ENCODE data around the gene IL27RA. TPM values are rescaled to one million over a fixed set of nuclear protein-coding genes. Genes with fewer than 3 reads are reported as not detected.
"Not testable (repeated sequence)": the region's sequence is repeated elsewhere in the genome, so short reads cannot be mapped to it uniquely, and the experiment has no call there.

IL27RA gene
- total RNA-seq, 2 experiments from 2014 or later = 5.2 to 9.0 TPM

DNA sequence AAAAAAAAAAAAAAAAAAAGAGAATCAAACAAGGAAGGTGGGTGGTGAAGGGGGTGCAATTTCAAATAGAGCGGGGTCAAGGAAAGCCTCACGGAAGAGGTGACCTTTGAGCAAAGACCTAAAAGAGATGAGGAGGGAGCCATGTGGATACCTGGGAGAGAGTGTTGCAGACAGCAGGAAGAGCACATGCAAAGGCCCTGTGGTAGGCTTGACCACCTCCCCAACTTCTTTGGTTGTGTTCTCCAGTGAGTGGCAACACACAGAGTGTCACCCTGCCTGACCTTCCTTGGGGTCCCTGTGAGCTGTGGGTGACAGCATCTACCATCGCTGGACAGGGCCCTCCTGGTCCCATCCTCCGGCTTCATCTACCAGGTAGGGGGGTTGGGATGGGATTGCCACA lies 18.9 kb downstream of the IL27RA start:
- ChIA-PET POLR2A (no interaction called here), CTCF (ENCODE audit: unreplicated experiment) (interaction anchor here (1.1 kb wide), 1 partner anchor 10 kb away, joined by 3 read pairs; no protein-coding TSS in a partner anchor)
- Histone ChIP-seq H4K20me1 (ENCODE audit: insufficient read depth, low read length) (no peaks in the 10 kb centered on the region), H3K36me3 (ENCODE audit: insufficient read depth, low read length) (peaks cover 9% of the 10 kb centered on the region), H2AFZ (ENCODE audit: low read length) (no peak overlapping the region), H3K27ac (ENCODE audit: low read depth, low read length, poor library complexity, severe bottlenecking) (no peak overlapping the region), H3K4me1 (ENCODE audit: insufficient read depth, low read length, poor library complexity, severe bottlenecking) (no peaks in the 10 kb centered on the region), H3K9me3 (ENCODE audit: low read length) (no peaks in the 10 kb centered on the region), H3K9me2 (ENCODE audit: insufficient read depth, low read length) (no peaks in the 10 kb centered on the region), H3K79me2 (ENCODE audit: insufficient read depth, low read depth, low read length) (no peaks in the 10 kb centered on the region), H3K4me2 (ENCODE audit: low read length) (no peak overlapping the region), H3K4me3 (ENCODE audit: low read depth, low read length, poor library complexity, severe bottlenecking) (no peak overlapping the region)
- no TSS peak for BruUV-seq (replicated peaks)
- intact Hi-C loops (cut with micrococcal nuclease; ENCODE audit: unreplicated experiment) = no loop called here
- no peak for DNase-seq (ENCODE audit: low spot score)
- TF ChIP-seq, protein P1, sequence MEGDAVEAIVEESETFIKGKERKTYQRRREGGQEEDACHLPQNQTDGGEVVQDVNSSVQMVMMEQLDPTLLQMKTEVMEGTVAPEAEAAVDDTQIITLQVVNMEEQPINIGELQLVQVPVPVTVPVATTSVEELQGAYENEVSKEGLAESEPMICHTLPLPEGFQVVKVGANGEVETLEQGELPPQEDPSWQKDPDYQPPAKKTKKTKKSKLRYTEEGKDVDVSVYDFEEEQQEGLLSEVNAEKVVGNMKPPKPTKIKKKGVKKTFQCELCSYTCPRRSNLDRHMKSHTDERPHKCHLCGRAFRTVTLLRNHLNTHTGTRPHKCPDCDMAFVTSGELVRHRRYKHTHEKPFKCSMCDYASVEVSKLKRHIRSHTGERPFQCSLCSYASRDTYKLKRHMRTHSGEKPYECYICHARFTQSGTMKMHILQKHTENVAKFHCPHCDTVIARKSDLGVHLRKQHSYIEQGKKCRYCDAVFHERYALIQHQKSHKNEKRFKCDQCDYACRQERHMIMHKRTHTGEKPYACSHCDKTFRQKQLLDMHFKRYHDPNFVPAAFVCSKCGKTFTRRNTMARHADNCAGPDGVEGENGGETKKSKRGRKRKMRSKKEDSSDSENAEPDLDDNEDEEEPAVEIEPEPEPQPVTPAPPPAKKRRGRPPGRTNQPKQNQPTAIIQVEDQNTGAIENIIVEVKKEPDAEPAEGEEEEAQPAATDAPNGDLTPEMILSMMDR (conservative IDR thresholded peaks at IDR 0.05; ENCODE audit: low read length) = no peak
- TF ChIP-seq EZH2phosphoT487 (IDR thresholded peaks at IDR 0.05; ENCODE audit: borderline replicate concordance, low read depth, low read length) = no peak

DNA sequence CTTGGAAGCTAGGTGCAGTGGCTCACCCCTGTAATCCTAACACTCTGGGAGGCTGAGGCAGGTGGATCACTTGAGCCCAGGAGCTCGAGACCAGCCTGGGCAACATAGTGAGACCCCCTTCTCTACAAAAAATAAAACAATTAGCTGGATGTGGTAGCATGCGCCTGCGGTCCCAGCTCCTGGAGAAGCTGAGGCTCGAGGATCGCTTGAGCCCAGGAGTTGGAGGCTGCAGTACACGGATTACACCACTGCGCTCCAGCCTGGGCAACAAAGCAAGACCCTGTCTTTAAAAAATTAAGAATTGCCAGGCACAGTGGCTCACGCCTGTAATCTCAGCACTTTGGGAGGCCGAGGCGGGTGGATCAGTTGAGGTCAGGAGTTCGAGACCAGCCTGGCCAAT lies 19.4 kb downstream of the IL27RA start:
- BruUV-seq (replicated peaks); H3K4me2 ChIP-seq (ENCODE audit: low read length); intact Hi-C loops (cut with micrococcal nuclease; ENCODE audit: unreplicated experiment); H3K4me3 ChIP-seq (ENCODE audit: low read depth, low read length, poor library complexity, severe bottlenecking); H3K9me3 ChIP-seq (ENCODE audit: low read length); H2AFZ ChIP-seq (ENCODE audit: low read length); H3K9me2 ChIP-seq (ENCODE audit: insufficient read depth, low read length); H3K36me3 ChIP-seq (ENCODE audit: insufficient read depth, low read length); H3K4me1 ChIP-seq (ENCODE audit: insufficient read depth, low read length, poor library complexity, severe bottlenecking); POLR2A ChIA-PET; H3K27ac ChIP-seq (ENCODE audit: low read depth, low read length, poor library complexity, severe bottlenecking); H4K20me1 ChIP-seq (ENCODE audit: insufficient read depth, low read length); DNase-seq (ENCODE audit: low spot score); H3K79me2 ChIP-seq (ENCODE audit: insufficient read depth, low read depth, low read length): not testable (repeated sequence)
- CTCF ChIA-PET (ENCODE audit: unreplicated experiment) = interaction anchor here (1.1 kb wide), 1 partner anchor 9 kb away, joined by 3 read pairs; no protein-coding TSS in a partner anchor

DNA sequence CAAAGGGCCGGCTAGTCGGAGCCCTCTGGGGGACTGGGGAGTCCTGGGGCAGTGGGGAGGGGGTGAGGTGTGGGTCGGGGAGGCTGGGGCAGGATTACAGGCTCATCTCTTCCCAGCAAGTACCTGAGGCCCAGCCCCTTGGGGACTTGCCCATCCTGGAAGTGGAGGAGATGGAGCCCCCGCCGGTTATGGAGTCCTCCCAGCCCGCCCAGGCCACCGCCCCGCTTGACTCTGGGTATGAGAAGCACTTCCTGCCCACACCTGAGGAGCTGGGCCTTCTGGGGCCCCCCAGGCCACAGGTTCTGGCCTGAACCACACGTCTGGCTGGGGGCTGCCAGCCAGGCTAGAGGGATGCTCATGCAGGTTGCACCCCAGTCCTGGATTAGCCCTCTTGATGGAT lies 20.4 kb downstream of the IL27RA start:
- TF ChIP-seq, protein P1 (conservative IDR thresholded peaks at IDR 0.05; ENCODE audit: low read length) = no peak
- no peak for TF ChIP-seq EZH2phosphoT487 (IDR thresholded peaks at IDR 0.05; ENCODE audit: borderline replicate concordance, low read depth, low read length)
- H3K27ac ChIP-seq (ENCODE audit: low read depth, low read length, poor library complexity, severe bottlenecking) = no peak overlapping the region
- H3K36me3 ChIP-seq (ENCODE audit: insufficient read depth, low read length) = peaks cover 9% of the 10 kb centered on the region
- no peak overlapping the region for H3K4me3 ChIP-seq (ENCODE audit: low read depth, low read length, poor library complexity, severe bottlenecking)
- H3K4me2 ChIP-seq (ENCODE audit: low read length) = no peak overlapping the region
- no peaks in the 10 kb centered on the region for H3K4me1 ChIP-seq (ENCODE audit: insufficient read depth, low read length, poor library complexity, severe bottlenecking)
- no peak overlapping the region for H2AFZ ChIP-seq (ENCODE audit: low read length)
- H3K79me2 ChIP-seq (ENCODE audit: insufficient read depth, low read depth, low read length) = no peaks in the 10 kb centered on the region
- H4K20me1 ChIP-seq (ENCODE audit: insufficient read depth, low read length) = no peaks in the 10 kb centered on the region
- no peak for DNase-seq (ENCODE audit: low spot score)
- ChIA-PET CTCF (ENCODE audit: unreplicated experiment) (no interaction called here), POLR2A (no interaction called here)
- H3K9me3 ChIP-seq (ENCODE audit: low read length) = no peaks in the 10 kb centered on the region
- no peaks in the 10 kb centered on the region for H3K9me2 ChIP-seq (ENCODE audit: insufficient read depth, low read length)
- intact Hi-C loops (cut with micrococcal nuclease; ENCODE audit: unreplicated experiment) = no loop called here
- no TSS peak for BruUV-seq (replicated peaks)

Data from OCI-LY7 (cell line).